COR-L47 (cell line): ENCODE data around the gene ITGB3.
A peak's percentile ranks its signal among the peaks of the same experiment; 100 is the strongest.
"Not testable (repeated sequence)": the region's sequence is repeated elsewhere in the genome, so short reads cannot be mapped to it uniquely, and the experiment has no call there.

Experiments used
- DNase-seq: peaks from one replicate; lab custom pipeline; 2025; lab: John Stamatoyannopoulos, UW

The ITGB3 gene

DNA sequence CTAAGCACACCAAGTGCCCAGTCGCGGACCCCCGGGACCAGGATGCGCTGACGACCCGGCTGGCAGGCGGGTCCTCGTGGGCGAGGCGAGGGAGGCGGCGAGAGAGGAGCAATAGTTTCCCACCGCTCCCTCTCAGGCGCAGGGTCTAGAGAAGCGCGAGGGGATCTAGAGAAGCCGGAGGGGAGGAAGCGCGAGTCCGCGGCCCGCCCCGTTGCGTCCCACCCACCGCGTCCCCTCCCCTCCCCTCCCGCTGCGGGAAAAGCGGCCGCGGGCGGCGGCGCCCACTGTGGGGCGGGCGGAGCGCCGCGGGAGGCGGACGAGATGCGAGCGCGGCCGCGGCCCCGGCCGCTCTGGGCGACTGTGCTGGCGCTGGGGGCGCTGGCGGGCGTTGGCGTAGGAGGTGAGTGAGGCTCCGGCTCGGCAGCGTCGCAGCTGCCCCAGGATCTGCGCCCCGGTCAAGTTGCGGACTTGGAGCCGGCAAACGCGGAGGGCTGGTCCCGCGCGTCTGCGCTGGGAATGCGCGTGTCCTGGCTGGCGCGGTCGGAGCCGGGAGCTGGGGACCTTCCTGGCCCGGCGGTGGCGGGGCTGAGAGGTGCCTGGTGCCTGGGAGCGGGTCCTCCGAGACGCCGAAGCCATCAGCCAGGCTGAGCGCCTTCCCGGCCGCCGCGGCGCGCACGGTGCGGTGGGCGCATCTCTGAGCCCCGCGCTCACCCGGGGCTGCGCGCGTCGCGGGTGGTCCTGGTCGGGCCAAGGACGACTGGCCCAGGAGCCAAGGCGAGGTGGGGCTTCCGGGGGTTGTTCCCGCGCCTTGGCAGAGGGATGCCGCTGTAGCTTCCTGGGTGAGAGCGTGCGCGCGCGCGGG lies at the start of gene ITGB3:
Gene ITGB3 (plus strand): TSS at position 287 of the 862 bp plus-strand sequence. CDS start 35 bp downstream, at position 322.
- peak; percentile 68 for DNase-seq

DNA sequence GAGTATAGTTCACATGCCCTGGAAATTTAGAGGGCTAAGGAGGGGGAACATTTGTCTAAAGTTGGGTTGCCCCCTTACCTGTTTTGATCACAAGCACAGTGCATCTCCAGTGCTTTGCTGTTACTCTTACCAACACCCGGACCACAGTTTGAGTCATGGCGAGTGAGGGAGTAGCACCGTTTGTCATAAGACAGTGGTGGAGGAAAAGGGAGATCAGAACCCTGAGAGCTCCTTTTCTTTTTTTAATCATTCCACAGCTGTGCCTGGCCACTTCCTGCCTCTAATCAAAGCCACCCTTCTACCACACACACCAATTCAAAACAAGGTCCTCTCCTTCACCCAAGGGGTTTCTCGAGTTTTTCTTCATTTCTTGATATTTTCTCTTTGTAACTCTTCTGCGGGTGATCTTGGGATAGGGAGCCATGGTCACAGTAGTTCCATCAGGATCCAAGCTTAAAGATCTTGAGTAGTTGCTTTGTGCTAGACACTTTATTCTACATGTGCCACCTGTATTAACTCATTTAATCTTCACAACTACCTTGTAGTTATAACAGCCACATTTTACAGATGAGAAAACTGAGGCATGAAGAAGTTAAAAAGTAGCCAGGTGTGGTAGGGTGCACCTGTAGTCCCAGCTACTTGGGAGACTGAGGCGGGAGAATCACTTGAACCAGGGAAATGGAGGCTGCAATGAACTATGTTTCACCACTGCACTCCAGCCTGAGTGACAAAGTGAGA lies 49.5 kb upstream of the ITGB3 start:
- no peak for DNase-seq

DNA sequence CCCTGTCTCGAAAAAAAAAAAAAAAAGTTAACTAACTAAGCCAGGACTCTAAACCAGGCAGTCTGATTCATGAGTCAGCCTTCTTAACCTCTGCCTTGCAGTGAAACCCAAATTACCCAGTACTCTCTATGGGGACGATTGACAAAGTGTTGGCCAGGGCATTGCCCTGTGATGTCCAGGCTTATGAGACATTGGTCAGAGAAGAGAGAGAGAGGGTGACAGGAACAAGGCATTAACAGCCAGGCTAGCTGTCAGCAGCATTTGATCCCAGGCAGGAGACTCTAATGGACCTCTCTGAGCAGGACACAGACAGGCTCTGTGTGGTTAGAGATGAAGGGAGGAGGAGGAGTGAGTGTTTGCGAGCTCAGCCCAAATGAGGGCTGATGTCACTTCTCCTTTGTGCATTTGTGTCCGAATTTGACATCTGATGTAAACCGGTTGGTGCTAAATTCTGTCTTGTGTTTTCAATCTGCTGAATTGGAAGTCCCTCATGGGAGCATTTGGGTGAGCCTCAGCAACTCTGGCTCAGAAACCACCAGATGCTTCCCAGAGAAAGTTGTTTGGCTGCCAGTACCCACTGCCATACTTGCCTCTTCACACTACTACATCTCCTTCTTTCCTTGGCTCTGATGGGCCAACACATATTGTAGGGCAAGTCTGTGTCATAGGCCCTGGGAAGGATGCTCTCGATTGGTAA lies 48.8 kb upstream of the ITGB3 start:
- no peak for DNase-seq

DNA sequence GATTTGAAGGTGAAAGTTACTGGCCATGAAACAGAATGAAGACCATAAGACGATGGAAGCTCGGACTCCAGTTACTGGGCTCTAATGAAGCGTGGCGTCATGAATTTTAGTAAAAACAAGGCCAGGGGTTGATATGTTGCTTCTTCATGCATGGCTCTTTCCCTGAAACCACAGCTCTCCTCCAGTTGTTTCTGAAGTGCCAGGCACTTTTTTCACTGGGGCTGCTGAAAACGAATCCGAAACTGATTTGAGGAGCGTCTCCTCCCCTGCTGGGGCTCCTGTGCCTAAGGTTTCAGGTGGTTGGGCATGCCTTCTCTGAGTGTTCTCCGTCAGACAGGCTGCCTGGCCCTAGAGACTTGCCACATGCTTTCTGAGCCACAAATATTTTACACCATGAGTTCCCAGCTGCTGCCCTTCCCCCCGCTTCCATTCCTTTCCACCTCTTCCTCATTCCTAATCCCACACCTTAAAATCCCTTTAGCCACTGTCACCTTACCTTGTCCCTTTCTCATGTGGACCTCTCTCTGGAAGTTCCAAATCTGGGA lies 48.1 kb upstream of the ITGB3 start:
- DNase-seq, result no peak

DNA sequence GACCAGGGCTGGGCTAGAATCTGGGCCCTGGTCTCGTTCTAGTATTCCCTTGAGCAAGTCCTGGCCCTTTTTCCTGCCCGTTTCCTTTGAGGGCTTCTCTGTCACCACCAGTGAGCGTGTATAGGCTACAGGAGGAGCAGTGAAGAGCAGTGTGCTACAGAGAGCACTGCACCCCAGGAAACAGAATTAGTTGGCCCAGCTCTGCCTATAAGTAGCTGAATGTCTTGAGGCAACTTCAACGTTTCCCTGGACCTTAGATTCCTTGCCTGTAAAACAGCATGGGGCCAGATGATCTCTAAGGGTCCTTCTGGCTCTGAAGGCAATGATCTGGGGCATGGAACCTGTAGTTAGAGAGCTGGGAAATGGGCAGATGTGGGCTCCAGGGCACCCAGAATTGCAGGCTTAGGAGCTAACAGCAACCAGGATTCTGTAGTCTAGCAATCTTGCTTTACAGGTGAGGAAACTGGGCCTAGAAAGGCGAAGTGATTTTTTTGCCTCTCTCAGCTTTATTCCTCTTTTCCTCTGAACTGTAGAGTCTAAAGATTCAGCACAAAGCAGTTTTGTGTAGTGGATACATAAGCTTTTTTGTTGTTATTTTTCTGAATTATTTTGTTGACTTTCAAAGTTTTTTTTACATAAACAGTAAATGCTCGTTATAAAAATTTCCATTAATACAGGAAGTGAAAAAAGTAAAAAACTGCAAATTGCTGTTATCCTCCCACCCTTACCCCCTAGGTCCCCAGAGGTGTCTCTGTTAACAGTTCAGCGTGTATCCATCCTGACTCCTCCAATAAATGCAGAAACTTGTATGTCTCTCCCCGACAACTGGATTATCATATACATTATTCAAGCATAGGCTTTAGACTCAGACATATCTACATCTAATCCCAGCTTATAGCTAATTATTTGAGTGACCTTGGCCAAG lies 46.2 kb upstream of the ITGB3 start:
- no peak for DNase-seq

DNA sequence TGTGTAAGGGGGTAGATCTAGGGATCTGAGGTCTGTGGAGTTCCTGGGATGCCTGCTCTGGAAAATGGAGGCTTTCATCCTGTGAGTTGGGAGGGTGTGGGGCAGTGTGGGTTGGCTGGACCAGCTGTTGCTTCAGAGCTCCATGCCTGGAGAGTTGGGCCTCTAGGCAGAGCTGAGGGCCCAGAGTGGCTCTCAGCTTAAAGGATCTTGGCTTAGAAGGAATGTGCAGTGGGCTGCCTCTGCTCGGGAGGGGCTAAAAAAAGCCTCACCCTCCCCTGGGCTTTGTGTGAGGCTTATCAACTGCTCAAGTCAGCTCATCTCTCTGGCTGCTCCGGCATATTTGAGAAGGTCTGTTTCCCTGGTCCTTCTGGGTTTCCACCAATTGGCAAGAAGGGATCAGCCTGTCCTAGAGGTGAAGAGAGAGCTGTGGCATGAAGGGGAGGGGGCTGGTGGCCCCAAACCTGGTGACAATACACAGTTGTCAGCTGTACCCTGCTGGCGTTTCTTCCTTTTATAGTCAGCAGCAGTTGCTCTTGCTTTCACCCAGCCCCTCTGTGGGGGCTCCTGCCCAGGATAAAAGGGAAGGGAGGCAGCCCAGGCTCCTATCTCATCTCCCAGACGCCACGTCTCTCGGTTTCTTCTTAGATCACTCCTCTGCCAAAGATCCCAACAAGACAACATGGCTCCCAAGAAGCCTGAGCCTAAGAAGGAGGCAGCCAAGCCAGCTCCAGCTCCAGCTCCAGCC lies 44.7 kb upstream of the ITGB3 start, which contains the start of gene MYL4:
Gene MYL4 (plus strand): TSS at position 605 of the 745 bp plus-strand sequence. CDS start 75 bp downstream, at position 680.
- DNase-seq, result no peak

DNA sequence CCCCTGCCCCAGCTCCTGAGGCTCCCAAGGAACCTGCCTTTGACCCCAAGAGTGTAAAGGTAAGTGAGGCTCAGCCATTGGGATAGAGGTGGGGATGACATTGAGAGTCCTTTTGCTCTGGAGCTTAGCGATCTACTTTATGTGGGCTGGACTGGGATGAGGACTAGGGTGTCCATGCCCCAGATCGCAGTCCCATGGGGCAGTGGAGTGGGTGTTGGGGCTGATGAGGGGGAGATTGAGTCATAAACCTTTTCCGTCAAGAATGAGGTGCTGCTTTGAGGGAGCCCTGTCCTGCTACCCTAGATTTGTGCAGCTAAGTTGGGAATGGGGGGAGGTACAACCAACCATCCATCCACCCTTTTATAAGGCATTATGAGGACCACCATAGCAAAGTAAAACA lies 44.1 kb upstream of the ITGB3 start:
- DNase-seq, result no peak

DNA sequence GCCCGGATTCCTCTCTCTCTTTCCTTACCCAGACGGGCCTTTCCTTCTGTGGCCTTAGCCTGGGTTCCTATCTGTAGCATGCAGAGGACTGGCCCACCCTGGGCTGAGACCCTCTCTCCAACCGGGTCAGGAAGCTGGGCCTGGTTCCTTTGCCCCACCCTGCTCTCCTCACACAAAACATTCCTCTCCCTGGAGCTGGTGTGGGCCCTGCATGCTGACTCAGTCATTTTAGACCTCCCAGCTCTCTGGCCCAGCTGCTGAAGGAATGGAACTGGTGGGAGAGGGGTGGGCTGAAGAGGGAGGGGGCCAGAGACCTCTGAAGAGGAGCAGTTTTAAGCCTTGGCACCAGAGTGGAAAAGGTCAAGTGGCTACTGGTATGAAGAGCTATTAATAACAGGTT lies 43.5 kb upstream of the ITGB3 start:
- DNase-seq, result no peak

DNA sequence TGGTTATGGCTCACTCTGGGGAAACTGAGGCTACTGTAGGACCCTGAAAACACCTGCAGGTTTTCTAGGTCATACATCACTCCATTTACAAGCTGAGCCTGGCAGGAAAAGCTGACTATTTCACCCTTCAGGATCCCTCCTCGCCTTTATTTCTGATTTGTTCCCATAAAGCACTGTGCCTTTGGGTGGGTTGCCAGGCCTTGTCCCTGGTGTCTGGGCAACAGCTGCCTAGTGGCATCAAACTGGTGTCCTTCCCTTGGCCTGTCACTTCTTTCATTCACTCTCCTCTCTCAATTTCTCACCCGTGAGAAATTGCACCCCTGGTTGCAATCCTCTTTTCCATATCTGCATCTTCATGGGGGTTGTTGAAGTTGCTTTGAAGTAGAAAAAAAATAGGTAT lies 42.8 kb upstream of the ITGB3 start:
- DNase-seq, result no peak

DNA sequence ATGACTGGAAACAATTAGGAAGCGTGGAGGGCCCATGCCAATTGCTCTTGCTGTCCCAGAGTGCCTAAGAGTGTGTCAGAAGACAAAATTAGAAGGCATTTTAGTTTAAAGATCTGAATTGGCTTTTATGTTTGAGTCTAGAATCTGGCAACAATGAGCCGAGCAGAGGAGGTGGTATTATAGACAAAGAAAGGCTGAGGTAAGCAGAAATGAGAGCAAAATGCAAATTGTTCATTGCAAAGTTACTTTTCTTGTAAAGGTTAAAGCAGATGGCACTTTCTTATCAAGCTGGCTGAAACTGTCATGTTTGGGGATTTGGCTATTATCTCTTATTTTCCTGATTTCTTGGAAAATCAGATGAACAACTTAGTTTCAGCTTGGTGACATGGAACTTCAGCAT lies 41.2 kb upstream of the ITGB3 start:
- no peak for DNase-seq

DNA sequence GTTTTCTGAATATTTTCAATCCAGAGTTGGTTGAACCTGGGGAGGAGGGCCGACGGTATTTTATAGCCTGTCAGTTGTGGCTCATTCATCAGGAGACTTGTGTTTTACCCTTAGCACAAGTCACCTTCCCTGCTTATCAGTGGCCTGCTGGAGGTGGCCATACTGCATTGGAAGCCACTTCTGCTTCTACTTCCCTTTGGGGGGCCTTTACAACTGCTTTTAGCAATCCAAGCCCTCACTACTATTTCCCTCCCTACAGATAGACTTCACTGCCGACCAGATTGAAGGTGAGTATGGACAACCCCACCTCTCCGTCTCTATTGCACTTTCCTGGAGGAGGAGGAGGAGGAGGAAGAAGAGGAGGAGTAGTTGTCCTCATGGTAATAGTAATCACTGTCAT lies 40.1 kb upstream of the ITGB3 start:
- DNase-seq, result no peak

DNA sequence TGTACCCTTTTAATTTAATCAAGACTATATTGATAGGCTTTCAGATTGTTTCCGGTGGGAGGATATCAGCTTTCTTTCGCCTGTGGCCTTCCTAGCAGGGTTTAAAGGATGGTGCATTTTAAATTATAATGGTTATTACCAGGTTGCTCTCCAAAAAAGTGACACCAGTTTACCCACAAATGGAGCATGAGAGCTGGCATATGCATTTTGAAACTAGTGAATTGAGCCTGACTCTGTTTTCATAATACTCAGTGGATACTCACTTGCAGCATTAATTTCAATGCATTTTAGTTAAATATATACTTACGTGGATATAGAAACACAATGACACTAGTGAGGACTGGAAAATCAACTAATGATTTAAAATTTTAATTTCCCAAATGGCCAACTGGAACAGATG lies 38.7 kb upstream of the ITGB3 start:
- DNase-seq, result no peak

DNA sequence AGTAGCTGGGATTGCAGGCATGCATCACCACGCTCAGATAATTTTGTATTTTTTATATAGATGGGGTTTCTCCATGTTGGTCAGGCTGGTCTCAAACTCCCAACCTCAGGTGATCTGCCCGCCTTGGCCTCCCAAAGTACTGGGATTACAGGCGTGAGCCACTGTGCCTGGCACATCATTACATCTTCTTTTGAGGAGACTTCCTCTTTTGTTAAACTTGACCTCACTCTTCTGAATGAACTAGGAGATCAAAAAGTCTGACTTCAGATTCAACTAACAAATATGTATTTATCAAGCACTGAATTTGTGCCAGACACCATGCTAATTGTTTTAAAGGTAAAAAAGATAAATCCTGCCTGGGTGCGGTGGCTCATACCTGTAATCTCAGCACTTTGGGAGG lies 36.8 kb upstream of the ITGB3 start:
- not testable (repeated sequence) for DNase-seq

DNA sequence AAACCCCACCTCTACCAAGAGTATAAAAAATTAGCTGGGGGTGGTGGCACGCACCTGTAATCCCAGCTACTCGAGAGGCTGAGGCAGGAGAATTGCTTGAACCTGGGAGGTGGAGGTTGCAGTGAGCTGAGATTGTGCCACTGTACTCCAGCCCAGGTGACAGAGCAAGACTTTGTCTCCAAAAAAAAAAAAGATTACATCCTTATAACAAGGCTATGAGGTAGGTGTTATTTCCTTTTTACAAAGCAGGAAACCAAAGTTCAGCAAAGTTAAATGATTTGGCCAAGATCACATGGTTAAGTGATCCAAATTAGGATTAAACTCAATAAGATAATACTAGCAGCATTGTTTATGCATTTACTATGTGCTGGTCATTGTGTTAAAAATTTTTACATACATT lies 36.3 kb upstream of the ITGB3 start:
- DNase-seq, result not testable (repeated sequence)

DNA sequence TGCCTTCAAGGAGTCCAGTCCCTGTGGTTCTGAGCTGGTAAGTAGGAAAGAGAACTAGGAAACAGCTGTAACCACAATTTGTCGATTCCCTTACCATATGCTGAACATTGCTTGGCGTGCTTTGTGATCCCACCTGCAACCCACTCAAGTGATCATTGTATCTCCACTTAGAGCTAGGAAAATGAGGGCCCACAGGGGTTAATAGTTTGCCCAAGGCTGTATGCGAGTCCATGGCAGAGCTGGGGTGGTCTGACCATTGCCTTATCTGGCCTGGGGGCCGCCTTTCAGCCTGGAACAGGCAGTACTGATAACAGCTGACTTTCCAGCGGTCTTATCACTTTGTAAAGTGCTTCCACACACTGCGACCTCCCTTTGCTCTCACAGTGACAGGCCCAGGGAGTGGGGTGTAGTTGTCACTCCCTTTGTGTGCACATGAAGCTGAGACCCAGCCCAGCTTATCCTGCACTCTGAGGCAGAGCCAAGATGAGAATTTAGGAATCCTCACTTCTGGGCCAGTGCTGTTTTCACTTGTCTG lies 34.7 kb upstream of the ITGB3 start:
- no peak for DNase-seq

DNA sequence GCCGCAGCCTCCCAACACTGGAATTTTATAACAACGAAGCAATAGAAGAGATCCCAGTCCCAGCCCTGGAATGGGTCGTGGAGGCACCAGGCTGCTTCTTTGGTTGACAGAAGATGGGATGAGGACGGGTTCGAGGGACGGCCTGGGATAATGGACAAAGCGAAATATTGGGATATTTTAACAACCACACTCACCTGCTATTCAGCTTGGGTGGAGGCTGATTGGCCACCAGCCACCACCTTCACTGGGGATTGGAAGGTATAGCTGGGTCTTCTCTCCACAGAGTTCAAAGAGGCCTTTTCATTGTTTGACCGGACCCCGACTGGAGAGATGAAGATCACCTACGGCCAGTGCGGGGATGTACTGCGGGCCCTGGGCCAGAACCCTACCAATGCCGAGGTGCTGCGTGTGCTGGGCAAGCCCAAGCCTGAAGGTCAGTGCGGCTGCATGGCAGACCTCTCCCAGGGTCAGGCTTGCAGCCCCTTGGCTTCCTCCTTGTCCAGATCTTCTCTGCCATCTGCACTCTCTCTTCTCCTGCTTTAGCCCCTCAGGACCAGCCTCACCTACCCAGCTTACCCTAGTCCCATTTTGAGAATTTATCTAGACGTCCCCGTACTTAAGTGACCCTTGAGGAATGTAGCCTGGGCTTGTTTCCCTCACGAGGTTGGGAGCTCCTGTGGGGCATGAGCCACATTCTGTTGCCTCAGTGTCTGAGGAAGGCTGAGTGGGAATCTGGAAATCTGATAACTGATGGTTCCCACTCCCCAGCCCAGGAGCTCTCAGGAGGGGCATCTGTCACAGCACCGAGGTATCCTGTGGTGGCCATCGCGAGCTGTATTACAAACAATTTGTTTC lies 33.8 kb upstream of the ITGB3 start:
- no peak for DNase-seq

DNA sequence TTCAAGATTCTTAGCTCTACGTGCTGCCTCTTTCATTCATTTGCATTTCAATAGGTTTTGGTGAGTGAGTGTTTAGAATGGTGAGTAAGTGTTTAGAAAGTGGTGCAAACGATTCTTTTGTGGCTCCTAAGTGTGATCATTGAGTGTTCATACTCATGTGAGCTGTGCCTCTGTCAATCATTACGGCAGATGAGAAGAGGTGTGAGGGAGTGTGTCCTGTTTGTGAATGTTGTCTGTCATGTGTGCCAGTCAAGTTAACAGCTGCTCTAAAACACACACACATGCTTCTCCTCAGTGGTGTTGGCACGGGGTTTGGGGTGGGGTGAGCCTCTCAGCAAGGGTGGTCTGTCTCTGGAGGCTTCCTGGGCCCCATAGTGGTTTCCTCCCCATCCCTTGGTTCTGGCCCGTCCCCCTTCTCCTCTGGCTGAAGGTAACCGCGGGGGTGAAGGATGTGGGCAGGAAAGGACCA lies 33.1 kb upstream of the ITGB3 start:
- DNase-seq, result no peak

DNA sequence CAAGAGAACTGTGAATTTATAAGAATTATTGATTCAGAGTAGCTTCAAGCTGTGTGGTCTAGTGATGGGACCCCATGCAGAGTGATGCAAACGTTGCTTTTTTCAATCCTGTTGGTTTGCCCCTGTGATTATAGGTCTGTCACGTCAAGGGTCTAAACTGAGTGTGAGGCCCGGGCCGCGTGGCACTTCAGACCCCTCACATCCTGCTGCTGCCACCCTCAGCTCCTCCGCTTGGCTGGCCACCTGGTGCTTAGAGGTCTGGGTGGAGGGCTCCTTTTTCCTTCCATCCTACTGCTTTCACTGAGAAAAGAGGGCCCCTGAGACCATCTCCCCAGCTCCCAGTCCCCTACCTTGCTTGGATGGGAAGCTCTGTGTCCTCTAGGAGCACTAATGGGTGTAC lies 32.5 kb upstream of the ITGB3 start:
- DNase-seq, result no peak

DNA sequence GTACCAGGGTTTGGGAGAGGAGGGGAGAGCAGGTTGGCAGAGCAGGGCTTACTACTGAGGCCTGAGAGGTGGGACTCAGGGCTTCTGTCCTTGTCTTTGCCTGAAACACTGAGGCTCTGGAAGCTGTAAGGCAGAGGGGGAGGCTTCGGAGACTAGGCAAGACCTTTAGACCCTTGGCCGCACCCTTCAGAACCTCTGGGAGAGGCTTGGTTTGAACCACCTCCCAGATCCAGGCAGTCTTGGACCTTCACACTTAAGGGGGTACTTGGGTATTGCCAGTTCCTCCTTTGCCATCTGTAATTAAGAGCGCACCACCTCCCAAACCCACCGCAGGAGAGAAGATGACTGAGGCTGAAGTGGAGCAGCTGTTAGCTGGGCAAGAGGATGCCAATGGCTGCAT lies 31.6 kb upstream of the ITGB3 start:
- DNase-seq, result no peak
